Hepatocyte (in vitro differentiated cells): ENCODE measurements around the gene LDLRAD4. TPM values are rescaled to one million over a fixed set of nuclear protein-coding genes. Genes with fewer than 3 reads are reported as not detected.

Source experiments
- DNase-seq: peaks from one replicate; pipeline ENCODE4 v3.0.0-alpha.2; 2016; ENCODE audit warnings: low spot score
- H2AFZ ChIP-seq: fragments of 200-600 bp; sonication (generic); 2 replicates; pipeline ENCODE4 v1.6.0; 2016; ENCODE audit warnings: antibody characterized with exemption, mild to moderate bottlenecking
- H3K27ac ChIP-seq: fragments of 200-600 bp; sonication (generic); 2 replicates; pipeline ENCODE4 v1.5.1; 2016; ENCODE audit warnings: mild to moderate bottlenecking
- H3K27me3 ChIP-seq: fragments of 200-600 bp; sonication (generic); 2 replicates; pipeline ENCODE4 v1.6.1; 2016
- H3K36me3 ChIP-seq: fragments of 200-600 bp; sonication (generic); replicated peaks from 2 replicates; pipeline ENCODE4 v1.5.1; 2016; ENCODE audit warnings: low read depth; ENCODE audit not compliant: insufficient read depth
- H3K4me1 ChIP-seq: fragments of 200-600 bp; sonication (generic); 2 replicates; pipeline ENCODE4 v1.5.1; 2016; ENCODE audit warnings: mild to moderate bottlenecking, moderate library complexity; ENCODE audit not compliant: insufficient read depth
- H3K4me2 ChIP-seq: fragments of 200-600 bp; sonication (generic); 2 replicates; pipeline ENCODE4 v1.6.0; 2016
- H3K4me3 ChIP-seq: fragments of 200-600 bp; sonication (generic); 2 replicates; pipeline ENCODE4 v1.5.1; 2016; ENCODE audit warnings: mild to moderate bottlenecking
- H3K79me2 ChIP-seq: fragments of 200-600 bp; sonication (generic); 2 replicates; pipeline ENCODE4 v1.6.0; 2017; ENCODE audit warnings: mild to moderate bottlenecking
- H3K9me2 ChIP-seq: fragments of 200-600 bp; sonication (generic); replicated peaks from 2 replicates; pipeline ENCODE4 v1.6.0; 2017; ENCODE audit warnings: mild to moderate bottlenecking; ENCODE audit not compliant: insufficient read depth
- H3K9me3 ChIP-seq: fragments of 200-600 bp; sonication (generic); 2 replicates; pipeline ENCODE4 v1.5.1; 2016; ENCODE audit warnings: low read depth, mild to moderate bottlenecking
- H4K20me1 ChIP-seq: fragments of 200-600 bp; sonication (generic); 2 replicates; pipeline ENCODE4 v1.6.0; 2016; ENCODE audit warnings: mild to moderate bottlenecking; ENCODE audit not compliant: insufficient read depth, poor library complexity, severe bottlenecking
- CTCF ChIP-seq: fragments of 200-600 bp; sonication (generic); IDR thresholded peaks from 2 replicates; pipeline ENCODE4 v1.5.1; 2016; ENCODE audit warnings: antibody characterized with exemption, mild to moderate bottlenecking; ENCODE audit not compliant: poor library complexity
- EZH2 ChIP-seq: fragments of 200-600 bp; sonication (generic); IDR thresholded peaks from 2 replicates; pipeline ENCODE4 v1.6.1; 2016; ENCODE audit warnings: antibody characterized with exemption, mild to moderate bottlenecking, borderline replicate concordance
- EZH2phosphoT487 ChIP-seq: fragments of 200-600 bp; sonication (generic); IDR thresholded peaks from one replicate; pipeline ENCODE4 v1.6.1; 2018; ENCODE audit warnings: antibody characterized with exemption, mild to moderate bottlenecking, low read depth, moderate library complexity; ENCODE audit not compliant: unreplicated experiment, severe bottlenecking
- WGBS: methylation state at CpG from one replicate; pipeline ENCODE4 v1.1.6; 2016; ENCODE audit warnings: low lambda C conversion rate; ENCODE audit errors: missing lambda C conversion rate; 5-methylcytosine and 5-hydroxymethylcytosine counted together
- polyA plus RNA-seq: library from polyadenylated mRNA; unstranded; fragments of >200 nt; fragmentation: Nextera tagmentation; extraction: Ambion mirVana; gene quantifications from 2 replicates; pipeline ENCODE4 v1.2.1, GENCODE V29; 2016
- total RNA-seq: library from RNA; depleted of rRNA; stranded (reverse); fragments of >200 nt; gene quantifications from 2 replicates; pipeline ENCODE4 v1.2.3, GENCODE V29; 2014

The LDLRAD4 gene
- total and polyA plus RNA-seq, 2 experiments from 2014 or later = 15.1 to 29.0 TPM

GRCh38 chr18:13616525-13617035, 398.0 kb downstream of the LDLRAD4 start:
- Histone ChIP-seq H3K4me3 (no peak overlapping the region), H3K79me2 (no peaks in the 10 kb centered on the region), H3K9me3 (no peaks in the 10 kb centered on the region), H4K20me1 (no peaks in the 10 kb centered on the region), H3K4me2 (no peak overlapping the region), H3K4me1 (peaks cover 6% of the 10 kb centered on the region), H3K36me3 (no peaks in the 10 kb centered on the region), H2AFZ (no peak overlapping the region), H3K9me2 (no peaks in the 10 kb centered on the region), H3K27me3 (peaks cover 19% of the 10 kb centered on the region), H3K27ac (no peak overlapping the region)
- WGBS = 94% methylated on average over 15 of the region's 15 CpGs
- TF ChIP-seq EZH2 (no peak), CTCF (no peak), EZH2phosphoT487 (no peak)
- no peak for DNase-seq

- no peaks in the 10 kb centered on the region for H3K4me1 ChIP-seq
- WGBS = 74% methylated on average over 9 of the region's 9 CpGs
- H3K27ac ChIP-seq = no peak overlapping the region
- peaks cover 11% of the 10 kb centered on the region for H3K27me3 ChIP-seq
- TF ChIP-seq EZH2 (no peak), EZH2phosphoT487 (no peak), CTCF (no peak)
- H3K79me2 ChIP-seq = no peaks in the 10 kb centered on the region
- no peaks in the 10 kb centered on the region for H4K20me1 ChIP-seq
- no peaks in the 10 kb centered on the region for H3K9me3 ChIP-seq
- DNase-seq = no peak
- H3K36me3 ChIP-seq = no peaks in the 10 kb centered on the region
- no peak overlapping the region for H2AFZ ChIP-seq
- no peak overlapping the region for H3K4me2 ChIP-seq
- no peak overlapping the region for H3K4me3 ChIP-seq
- no peaks in the 10 kb centered on the region for H3K9me2 ChIP-seq
Observed at GRCh38 chr18:13617826-13618515, 399.4 kb downstream of the LDLRAD4 start.

GRCh38 chr18:13618760-13619438, 400.3 kb downstream of the LDLRAD4 start:
- no peaks in the 10 kb centered on the region for H3K4me1 ChIP-seq
- no peaks in the 10 kb centered on the region for H3K9me3 ChIP-seq
- H4K20me1 ChIP-seq = no peaks in the 10 kb centered on the region
- no peak overlapping the region for H3K27ac ChIP-seq
- H3K9me2 ChIP-seq = no peaks in the 10 kb centered on the region
- no peak for TF ChIP-seq CTCF
- TF ChIP-seq EZH2phosphoT487 = no peak
- no peak for TF ChIP-seq EZH2
- WGBS = 84% methylated on average over 13 of the region's 13 CpGs
- H3K27me3 ChIP-seq = peaks cover 3% of the 10 kb centered on the region
- H3K4me3 ChIP-seq = no peak overlapping the region
- no peak overlapping the region for H2AFZ ChIP-seq
- H3K79me2 ChIP-seq = no peaks in the 10 kb centered on the region
- no peak overlapping the region for H3K4me2 ChIP-seq
- no peak for DNase-seq
- no peaks in the 10 kb centered on the region for H3K36me3 ChIP-seq
